Nephron (organoid): ENCODE measurements around the gene TAF4.

Experiments used
- H3K27ac Mint-ChIP-seq, 3 experiments: 2 replicates each; pipeline ENCODE4 v1.8.0; 2020; ENCODE audit warnings: mixed read lengths in 3 of 3, mild to moderate bottlenecking in 2 of 3, moderate library complexity in 1 of 3
- H3K27me3 Mint-ChIP-seq: 2 replicates; pipeline ENCODE4 v1.8.0; 2021; ENCODE audit warnings: low read depth, mild to moderate bottlenecking, moderate library complexity, mixed read lengths
- H3K36me3 Mint-ChIP-seq: 2 replicates; pipeline ENCODE4 v1.8.0; 2020; ENCODE audit warnings: low read depth, mixed read lengths
- H3K4me1 Mint-ChIP-seq: 2 replicates; pipeline ENCODE4 v1.8.0; 2020; ENCODE audit warnings: mixed read lengths
- H3K4me3 Mint-ChIP-seq, 3 experiments: 2 replicates each; pipeline ENCODE4 v1.8.0; 2020; ENCODE audit warnings: mild to moderate bottlenecking in 3 of 3, mixed read lengths in 3 of 3, moderate library complexity in 2 of 3
- H3K9me3 Mint-ChIP-seq: 2 replicates; pipeline ENCODE4 v1.8.0; 2020; ENCODE audit warnings: mixed read lengths
- CTCF ChIP-seq, 3 experiments: fragments of 200-600 bp; sonication (generic); IDR thresholded peaks; one replicate each; pipeline ENCODE4 v1.5.0; 2021; ENCODE audit warnings: antibody characterized with exemption in 3 of 3; ENCODE audit not compliant: unreplicated experiment in 3 of 3

The TAF4 gene

GRCh38 chr20:61926796-61927192 is 138.9 kb downstream of the TAF4 start:
- H3K4me1 Mint-ChIP-seq: no peaks in the 10 kb centered on the region
- no peak overlapping the region for H3K27ac Mint-ChIP-seq
- peaks cover 2% of the 10 kb centered on the region for H3K9me3 Mint-ChIP-seq
- no peak for TF ChIP-seq CTCF (IDR thresholded peaks at IDR 0.05; ENCODE audit: unreplicated experiment in 3 of 3)
- no peaks in the 10 kb centered on the region for H3K27me3 Mint-ChIP-seq
- H3K36me3 Mint-ChIP-seq: no peaks in the 10 kb centered on the region
- H3K4me3 Mint-ChIP-seq: no peak overlapping the region

GRCh38 chr20:61926253-61926613 is 139.4 kb downstream of the TAF4 start:
- H3K4me3 Mint-ChIP-seq: no peak overlapping the region
- H3K36me3 Mint-ChIP-seq: no peaks in the 10 kb centered on the region
- no peak overlapping the region for H3K27ac Mint-ChIP-seq

GRCh38 chr20:61925555-61926252 is 140.0 kb downstream of the TAF4 start:
- no peak overlapping the region for H3K27ac Mint-ChIP-seq
- no peaks in the 10 kb centered on the region for H3K27me3 Mint-ChIP-seq
- no peaks in the 10 kb centered on the region for H3K36me3 Mint-ChIP-seq
- no peaks in the 10 kb centered on the region for H3K4me1 Mint-ChIP-seq
- no peak overlapping the region for H3K4me3 Mint-ChIP-seq
- peaks cover 3% of the 10 kb centered on the region for H3K9me3 Mint-ChIP-seq
- no peak for TF ChIP-seq CTCF (IDR thresholded peaks at IDR 0.05; ENCODE audit: unreplicated experiment in 3 of 3)

More at GRCh38 chr20:61926253-61926613, 139.4 kb downstream of the TAF4 start:
- H3K9me3 Mint-ChIP-seq: peaks cover 3% of the 10 kb centered on the region
- TF ChIP-seq CTCF (IDR thresholded peaks at IDR 0.05; ENCODE audit: unreplicated experiment in 3 of 3): no peak
- no peaks in the 10 kb centered on the region for H3K27me3 Mint-ChIP-seq
- H3K4me1 Mint-ChIP-seq: no peaks in the 10 kb centered on the region

- Mint-ChIP-seq H3K4me1 (no peaks in the 10 kb centered on the region), H3K4me3 (no peak overlapping the region), H3K9me3 (peaks cover 3% of the 10 kb centered on the region), H3K27me3 (no peaks in the 10 kb centered on the region), H3K27ac (no peak overlapping the region), H3K36me3 (no peaks in the 10 kb centered on the region)
- no peak for TF ChIP-seq CTCF (IDR thresholded peaks at IDR 0.05; ENCODE audit: unreplicated experiment in 3 of 3)
These were observed 140.7 kb downstream of the TAF4 start for GRCh38 chr20:61924858-61925554.
